Measurements from ENCODE around the gene GRID1. TPM values are rescaled to one million over a fixed set of nuclear protein-coding genes. Genes with fewer than 3 reads are reported as not detected.
A peak's percentile ranks its signal among the peaks of the same experiment; 100 is the strongest.

Gene GRID1
- total RNA-seq, 3 donors from 2014 or later = 0.61 to 1.9 (median 0.87) TPM

GRCh38 chr10:85788570-85788969, 578.0 kb downstream of the GRID1 start:
- intact Hi-C loops (cut with DNase I, micrococcal nuclease) = no loop called here
- H3K4me3 ChIP-seq = no peak overlapping the region
- no peak for TF ChIP-seq CTCF (IDR thresholded peaks at IDR 0.05)
- ATAC-seq (no peak), DNase-seq (no peak)
- no peaks in the 10 kb centered on the region for H3K9me3 ChIP-seq
- no peaks in the 10 kb centered on the region for H3K36me3 ChIP-seq (ENCODE audit: low read depth)
- no peaks in the 10 kb centered on the region for H3K4me1 ChIP-seq (ENCODE audit: low read depth)

- Histone ChIP-seq H3K36me3 (ENCODE audit: low read depth) (no peaks in the 10 kb centered on the region), H3K9me3 (no peaks in the 10 kb centered on the region), H3K4me3 (no peak overlapping the region), H3K4me1 (ENCODE audit: low read depth) (no peaks in the 10 kb centered on the region)
- DNase-seq (no peak), ATAC-seq (no peak)
- intact Hi-C loops (cut with DNase I, micrococcal nuclease) = no loop called here
- no peak for TF ChIP-seq CTCF (IDR thresholded peaks at IDR 0.05)
Observed at GRCh38 chr10:85787881-85788280, 578.7 kb downstream of the GRID1 start.

- no peak for TF ChIP-seq CTCF (IDR thresholded peaks at IDR 0.05)
- ATAC-seq (no peak), DNase-seq (no peak)
- Histone ChIP-seq H3K36me3 (ENCODE audit: low read depth) (no peaks in the 10 kb centered on the region), H3K4me1 (ENCODE audit: low read depth) (no peaks in the 10 kb centered on the region), H3K9me3 (no peaks in the 10 kb centered on the region), H3K4me3 (no peak overlapping the region)
- intact Hi-C loops (cut with DNase I, micrococcal nuclease) = no loop called here
Observed at GRCh38 chr10:85787393-85787792, 579.2 kb downstream of the GRID1 start.

- Histone ChIP-seq H3K9me3 (no peaks in the 10 kb centered on the region), H3K4me3 (no peak overlapping the region), H3K36me3 (ENCODE audit: low read depth) (no peaks in the 10 kb centered on the region), H3K4me1 (ENCODE audit: low read depth) (no peaks in the 10 kb centered on the region)
- TF ChIP-seq CTCF (IDR thresholded peaks at IDR 0.05) = no peak
- no peak for DNase-seq
- peak; percentile 20 for ATAC-seq
- intact Hi-C loops (cut with DNase I, micrococcal nuclease) = no loop called here
Observed at GRCh38 chr10:85786401-85786899, 580.1 kb downstream of the GRID1 start.

GRCh38 chr10:85784792-85785191, 581.8 kb downstream of the GRID1 start:
- DNase-seq (no peak), ATAC-seq (no peak)
- Histone ChIP-seq H3K9me3 (no peaks in the 10 kb centered on the region), H3K4me1 (ENCODE audit: low read depth) (no peaks in the 10 kb centered on the region), H3K36me3 (ENCODE audit: low read depth) (no peaks in the 10 kb centered on the region), H3K4me3 (no peak overlapping the region)
- no peak for TF ChIP-seq CTCF (IDR thresholded peaks at IDR 0.05)
- intact Hi-C loops (cut with DNase I, micrococcal nuclease) = no loop called here

GRCh38 chr10:85781404-85781803, 585.2 kb downstream of the GRID1 start:
- Histone ChIP-seq H3K4me3 (no peak overlapping the region), H3K9me3 (no peaks in the 10 kb centered on the region), H3K36me3 (ENCODE audit: low read depth) (no peaks in the 10 kb centered on the region), H3K4me1 (ENCODE audit: low read depth) (no peaks in the 10 kb centered on the region)
- TF ChIP-seq CTCF (IDR thresholded peaks at IDR 0.05) = no peak
- DNase-seq (no peak), ATAC-seq (no peak)
- intact Hi-C loops (cut with DNase I, micrococcal nuclease) = no loop called here
